Tibial nerve (tissue), 4 donors: ENCODE results near the gene SHLD2.

Source experiments
- EP300 ChIP-seq, 2 donors: sonication (generic); formaldehyde crosslinking; IDR thresholded peaks; one replicate each; pipeline ENCODE4 v1.6.1; 2017; ENCODE audit warnings: antibody characterized with exemption in 2 of 2, mild to moderate bottlenecking in 1 of 2
- POLR2A ChIP-seq, 2 donors: fragments of 450-650 bp; IDR thresholded peaks; one replicate each; pipeline ENCODE4 v1.6.1; 2017; ENCODE audit warnings: antibody characterized with exemption in 2 of 2, mild to moderate bottlenecking in 2 of 2, moderate library complexity in 2 of 2
- TF ChIP-seq, protein P1 (sequence below), 5 experiments: fragments of 200-600 bp in 3 of 5; fragments of 450-650 bp in 2 of 5; sonication (generic) in 3 of 5; IDR thresholded peaks; one replicate each; pipeline ENCODE4 v1.5.1; 2016 to 2019; ENCODE audit warnings: antibody characterized with exemption in 5 of 5, mild to moderate bottlenecking in 3 of 5, moderate library complexity in 2 of 5

GRCh38 chr10:87105446-87106124 lies 10.6 kb downstream of the SHLD2 start:
- TF ChIP-seq, protein P1, sequence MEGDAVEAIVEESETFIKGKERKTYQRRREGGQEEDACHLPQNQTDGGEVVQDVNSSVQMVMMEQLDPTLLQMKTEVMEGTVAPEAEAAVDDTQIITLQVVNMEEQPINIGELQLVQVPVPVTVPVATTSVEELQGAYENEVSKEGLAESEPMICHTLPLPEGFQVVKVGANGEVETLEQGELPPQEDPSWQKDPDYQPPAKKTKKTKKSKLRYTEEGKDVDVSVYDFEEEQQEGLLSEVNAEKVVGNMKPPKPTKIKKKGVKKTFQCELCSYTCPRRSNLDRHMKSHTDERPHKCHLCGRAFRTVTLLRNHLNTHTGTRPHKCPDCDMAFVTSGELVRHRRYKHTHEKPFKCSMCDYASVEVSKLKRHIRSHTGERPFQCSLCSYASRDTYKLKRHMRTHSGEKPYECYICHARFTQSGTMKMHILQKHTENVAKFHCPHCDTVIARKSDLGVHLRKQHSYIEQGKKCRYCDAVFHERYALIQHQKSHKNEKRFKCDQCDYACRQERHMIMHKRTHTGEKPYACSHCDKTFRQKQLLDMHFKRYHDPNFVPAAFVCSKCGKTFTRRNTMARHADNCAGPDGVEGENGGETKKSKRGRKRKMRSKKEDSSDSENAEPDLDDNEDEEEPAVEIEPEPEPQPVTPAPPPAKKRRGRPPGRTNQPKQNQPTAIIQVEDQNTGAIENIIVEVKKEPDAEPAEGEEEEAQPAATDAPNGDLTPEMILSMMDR (IDR thresholded peaks at IDR 0.05): no peak
- TF ChIP-seq POLR2A (IDR thresholded peaks at IDR 0.05): no peak
- no peak for TF ChIP-seq EP300 (IDR thresholded peaks at IDR 0.05)
